Measurements from ENCODE around the gene CREB3L2.
"Not testable (repeated sequence)": the region's sequence is repeated elsewhere in the genome, so short reads cannot be mapped to it uniquely, and the experiment has no call there.

CREB3L2 gene

DNA sequence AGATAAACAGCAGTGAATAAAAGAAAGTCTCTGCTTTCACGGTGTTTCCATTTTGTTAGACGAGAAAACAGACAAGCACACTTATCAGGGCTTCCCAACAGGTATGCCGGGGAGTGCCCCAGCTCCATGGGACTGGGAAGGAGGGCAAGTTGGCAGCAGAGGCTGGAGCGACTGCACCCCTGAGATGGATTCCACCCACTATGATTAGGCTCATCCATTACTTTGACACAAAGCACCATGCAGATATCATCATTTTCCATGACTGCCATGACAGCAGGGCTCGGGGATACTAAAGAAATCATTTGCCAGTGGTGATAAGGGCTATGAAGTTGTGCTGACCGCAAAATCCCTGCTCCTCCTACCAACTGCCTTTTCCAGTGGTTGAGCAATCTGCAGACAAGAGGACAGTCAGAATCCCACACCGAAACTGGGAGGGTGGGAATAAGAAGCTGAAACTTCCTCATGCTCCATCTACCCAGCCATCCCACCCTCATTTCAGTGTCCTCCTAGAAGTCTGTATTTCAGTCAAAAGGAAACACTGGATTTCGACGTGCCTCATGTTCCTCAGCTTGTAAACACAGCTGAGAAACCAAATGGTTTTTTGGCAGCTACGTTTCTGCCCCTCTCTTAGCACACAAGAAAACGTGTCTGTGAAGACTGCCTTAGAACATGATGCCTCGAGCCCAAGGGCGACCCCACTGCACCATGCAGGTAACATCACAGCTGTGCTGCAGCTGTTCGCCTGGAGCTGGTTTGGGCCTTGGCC, 15.5 kb downstream of the CREB3L2 start:
- no peak for DNase-seq

DNA sequence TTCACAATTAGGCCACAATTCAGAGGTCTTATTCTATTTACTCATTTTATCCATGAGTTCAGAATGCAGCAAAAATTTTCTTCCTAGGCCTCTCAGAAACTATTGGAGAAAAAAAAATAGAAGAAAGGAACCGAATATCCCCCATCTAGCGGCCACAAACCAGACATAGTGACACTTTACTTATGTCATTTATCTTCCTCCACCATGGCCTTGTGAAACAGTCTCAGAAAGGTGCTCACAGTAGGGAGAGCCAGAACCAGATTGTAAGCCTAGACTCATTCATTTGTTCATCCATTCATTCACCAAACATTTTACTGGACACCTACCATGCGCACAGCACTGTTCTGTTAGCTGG, 16.0 kb downstream of the CREB3L2 start:
- no peak for DNase-seq

DNA sequence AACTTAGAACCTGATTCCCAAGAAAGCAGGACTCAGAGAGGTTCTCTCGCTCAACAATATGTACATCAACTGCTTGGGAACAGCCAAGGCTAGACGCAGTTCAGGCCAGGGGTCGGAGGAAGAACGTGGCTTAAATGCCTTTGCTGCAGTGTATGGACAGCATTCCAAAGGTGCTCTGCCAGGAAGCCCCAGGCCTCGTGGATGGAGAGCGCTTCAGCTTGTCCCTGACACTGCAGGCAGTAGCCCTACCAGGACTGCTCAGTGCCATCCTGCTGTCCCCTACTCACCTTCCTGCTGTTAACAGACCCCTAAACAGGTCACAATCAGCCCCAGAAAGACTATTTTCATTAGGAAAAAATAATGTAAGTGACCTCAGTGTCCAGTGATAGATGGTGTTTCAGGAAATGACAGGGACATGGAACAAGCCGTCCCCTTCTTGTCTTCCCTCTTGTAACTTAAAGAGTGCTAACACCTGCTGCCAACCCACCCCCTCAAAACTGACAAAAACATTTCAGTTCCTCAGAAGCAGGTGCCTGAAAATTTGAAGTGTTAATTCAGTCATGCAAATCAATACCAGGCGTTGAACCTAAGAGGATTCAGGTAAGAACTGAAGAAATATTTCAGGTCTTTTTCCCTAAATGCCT, 16.5 kb downstream of the CREB3L2 start:
- no peak for DNase-seq

GRCh38 chr7:137984181-137985041, 17.5 kb downstream of the CREB3L2 start:
- DNase-seq, result no peak

GRCh38 chr7:137983323-137984008, 18.4 kb downstream of the CREB3L2 start:
- no peak for DNase-seq

GRCh38 chr7:137982394-137982793, 19.5 kb downstream of the CREB3L2 start:
- not testable (repeated sequence) for DNase-seq

DNA sequence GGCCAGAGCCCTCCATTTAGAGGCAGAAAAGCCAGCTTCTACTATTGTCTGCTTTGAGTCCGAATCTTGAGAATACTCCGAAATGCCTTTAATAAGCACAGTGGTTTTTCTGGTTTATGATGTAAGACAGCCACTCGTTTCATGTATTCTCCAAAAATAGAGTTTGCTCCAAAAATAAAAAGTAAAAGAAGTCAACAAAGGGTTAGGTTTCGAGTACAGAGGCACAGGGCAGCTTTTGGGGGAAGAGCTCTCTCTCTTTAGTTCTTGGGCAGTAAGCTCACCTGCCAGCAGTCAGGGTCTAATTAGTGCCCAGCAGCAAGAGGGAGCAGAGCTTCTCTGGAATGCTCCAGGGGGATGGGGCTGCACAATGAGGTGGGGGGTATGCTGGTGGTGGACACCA, 20.2 kb downstream of the CREB3L2 start:
- no peak for DNase-seq

DNA sequence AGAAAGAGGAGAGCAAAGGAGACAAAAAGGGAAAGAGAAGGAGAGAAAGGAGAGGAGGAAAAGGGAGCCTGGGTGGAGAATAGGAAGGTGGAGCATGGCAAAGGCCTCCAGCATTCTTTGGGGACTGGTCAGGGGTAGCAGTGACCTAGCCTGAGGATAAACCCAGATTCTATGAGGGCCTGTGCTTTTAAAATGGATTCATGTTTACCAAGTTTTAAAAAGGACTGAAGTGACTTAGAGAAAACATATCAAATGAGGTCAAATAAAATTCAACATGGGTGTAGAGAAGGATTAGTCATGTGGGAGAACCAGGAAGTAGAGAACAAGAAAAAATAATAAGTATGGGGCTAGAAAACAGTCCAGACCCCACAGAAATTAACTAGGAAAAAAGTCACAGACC, 20.7 kb downstream of the CREB3L2 start:
- no peak for DNase-seq

DNA sequence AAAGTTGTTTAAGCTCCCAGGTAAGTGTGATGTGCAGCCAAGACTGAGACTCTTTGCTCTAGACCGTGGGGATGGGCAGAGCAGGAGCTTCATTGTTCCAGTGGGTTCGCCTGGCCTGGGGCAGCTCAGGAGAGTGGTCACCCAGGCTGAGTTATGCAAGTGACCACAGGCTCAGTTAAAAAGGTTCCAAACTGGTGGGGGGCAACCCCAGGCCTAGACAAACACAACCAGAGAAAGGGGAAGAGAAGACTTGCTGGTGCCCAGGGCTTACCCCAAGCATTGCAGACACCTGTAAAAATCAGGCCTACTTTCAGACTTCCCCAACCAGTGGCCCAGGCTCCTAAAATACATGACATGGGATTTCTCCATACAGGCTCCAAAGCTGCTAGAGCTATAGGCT, 21.6 kb downstream of the CREB3L2 start:
- no peak for DNase-seq

DNA sequence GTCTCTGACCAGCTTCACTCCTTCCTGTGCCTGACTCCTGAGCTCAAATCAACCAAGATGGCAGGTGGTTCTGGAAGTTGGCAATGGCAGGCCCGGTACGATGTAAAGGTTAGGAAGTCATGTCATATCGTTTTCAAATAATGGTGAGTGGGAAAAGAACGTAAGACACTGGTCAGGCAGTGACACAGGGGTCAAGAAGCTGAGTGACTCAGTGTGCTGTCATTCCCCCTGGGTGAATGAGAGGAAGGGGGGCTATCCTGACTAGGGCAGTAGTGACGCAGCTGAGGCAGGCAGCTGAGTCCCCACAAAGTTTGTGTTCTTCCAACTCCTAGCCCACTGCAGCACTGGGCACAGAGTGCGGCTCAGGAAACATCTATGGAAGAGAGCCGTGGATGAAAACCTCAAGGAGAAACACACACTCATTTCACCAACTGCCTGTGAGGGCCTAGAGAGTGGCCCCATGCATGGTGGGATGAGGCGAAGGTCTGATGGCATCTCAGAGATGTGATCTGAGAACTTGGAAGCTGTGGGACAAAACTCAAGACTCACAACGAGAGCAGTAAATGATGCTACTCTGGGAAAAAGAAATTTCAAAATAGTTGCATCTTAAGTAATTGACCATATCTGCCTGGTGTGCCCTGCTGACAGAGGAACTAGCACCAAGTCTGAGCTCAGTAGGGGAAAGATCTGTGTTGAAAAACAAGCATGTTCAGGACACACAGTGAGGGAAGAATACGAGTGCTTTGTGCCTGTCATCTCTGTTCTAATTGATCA, 23.2 kb downstream of the CREB3L2 start:
- no peak for DNase-seq

- DNase-seq, result no peak
These were observed 24.7 kb downstream of the CREB3L2 start for GRCh38 chr7:137977173-137977572.

GRCh38 chr7:137976696-137977095, 25.2 kb downstream of the CREB3L2 start:
- DNase-seq, result no peak

GRCh38 chr7:137976232-137976631, 25.7 kb downstream of the CREB3L2 start:
- DNase-seq, result no peak

GRCh38 chr7:137975768-137976167, 26.1 kb downstream of the CREB3L2 start:
- DNase-seq, result no peak

DNA sequence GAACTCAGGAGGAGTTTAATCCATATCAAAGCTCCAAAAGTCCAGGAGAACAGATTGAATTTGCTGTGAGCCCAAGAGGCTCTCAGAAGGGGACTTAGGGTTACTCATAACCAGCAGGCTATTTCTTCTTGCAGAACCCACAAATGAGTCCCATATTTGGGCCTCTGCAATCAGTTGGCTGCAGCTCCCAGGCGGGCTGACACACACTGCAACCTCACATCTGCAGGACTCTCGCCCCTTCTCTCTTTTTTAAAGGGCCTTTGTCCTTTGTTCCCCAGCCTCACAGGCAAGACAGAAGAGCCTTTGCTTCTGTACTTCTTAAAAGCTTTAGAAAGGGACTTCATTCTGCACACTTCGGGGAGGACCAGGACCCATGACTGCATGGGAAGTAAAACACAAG, 26.7 kb downstream of the CREB3L2 start:
- no peak for DNase-seq

GRCh38 chr7:137974766-137975165, 27.1 kb downstream of the CREB3L2 start:
- DNase-seq, result no peak

DNA sequence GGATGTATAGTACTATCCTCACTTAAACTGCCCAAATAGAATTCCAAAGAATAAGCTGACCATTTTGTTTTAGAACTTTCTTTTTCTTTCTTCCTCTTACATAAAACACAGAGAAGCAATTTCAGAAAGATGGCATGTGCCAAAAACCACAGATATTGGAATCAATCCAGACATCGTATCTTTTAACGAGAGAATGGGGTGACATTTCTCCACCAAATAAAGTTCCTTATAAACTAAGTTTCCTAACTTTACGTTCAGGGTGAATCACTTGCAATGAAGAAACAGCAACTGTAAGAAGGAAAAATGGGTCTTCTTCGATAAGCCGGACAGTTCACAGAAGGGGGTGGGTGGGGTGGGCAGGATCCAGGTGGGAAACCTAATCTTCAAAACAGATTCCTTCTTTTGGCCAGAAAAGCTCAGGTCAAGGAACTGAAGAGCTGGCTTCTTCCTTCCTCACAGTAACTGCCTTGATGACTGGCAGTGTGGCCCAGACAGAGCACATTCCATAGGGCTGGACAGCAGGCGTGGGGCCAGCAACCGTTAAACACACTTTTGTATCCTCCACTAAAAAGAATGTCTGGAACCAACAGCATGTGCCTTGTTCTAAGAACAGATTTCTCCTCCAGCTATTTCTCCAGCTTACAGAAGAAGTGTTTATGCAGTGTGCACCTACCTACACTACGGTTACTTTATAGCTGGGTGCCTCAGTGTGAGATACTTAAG, 31.5 kb downstream of the CREB3L2 start:
- no peak for DNase-seq

- DNase-seq, result no peak
These were observed 32.1 kb downstream of the CREB3L2 start for GRCh38 chr7:137969828-137970227.

GRCh38 chr7:137968890-137969289, 33.0 kb downstream of the CREB3L2 start:
- DNase-seq, result no peak

GRCh38 chr7:137968339-137968738, 33.5 kb downstream of the CREB3L2 start:
- DNase-seq, result not testable (repeated sequence)

- no peak for DNase-seq
These were observed 34.5 kb downstream of the CREB3L2 start for GRCh38 chr7:137967143-137968018.

All from NCI-H1048 (cell line).